GM18507 (cell line): Measurements from ENCODE around the gene GPRIN3.
"Not testable (repeated sequence)": the region's sequence is repeated elsewhere in the genome, so short reads cannot be mapped to it uniquely, and the experiment has no call there.

Experiments used
- DNase-seq: peaks from one replicate; pipeline ENCODE4 v3.0.0; 2011; ENCODE audit warnings: low read depth; ENCODE audit not compliant: insufficient read length; ENCODE audit errors: extremely low spot score
- FAIRE-seq: peaks from 2 replicates; lab custom pipeline; 2011; peaks lifted over from hg19 to GRCh38; lab: Jason Lieb, UNC

GPRIN3 gene

DNA sequence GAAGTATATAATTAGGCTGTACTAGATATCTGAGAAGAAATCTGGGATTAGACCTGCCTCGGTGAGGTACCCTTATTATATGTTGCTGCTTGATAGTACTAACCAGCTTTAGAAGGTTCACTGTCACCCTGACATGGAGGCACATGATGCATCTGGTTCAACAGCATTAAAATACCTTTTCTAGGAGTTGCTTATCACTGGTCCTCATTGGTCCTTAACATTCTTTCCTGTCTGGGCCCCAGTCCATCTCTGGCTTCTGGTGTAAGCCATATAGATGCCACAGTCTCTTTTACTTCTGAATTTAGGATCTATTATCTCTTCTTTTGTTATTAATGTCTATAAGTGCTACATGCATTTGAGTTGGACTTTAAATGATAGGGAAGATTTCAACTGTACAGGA is 40.2 kb downstream of the GPRIN3 start:
- DNase-seq (no peak), FAIRE-seq (no peak)

DNA sequence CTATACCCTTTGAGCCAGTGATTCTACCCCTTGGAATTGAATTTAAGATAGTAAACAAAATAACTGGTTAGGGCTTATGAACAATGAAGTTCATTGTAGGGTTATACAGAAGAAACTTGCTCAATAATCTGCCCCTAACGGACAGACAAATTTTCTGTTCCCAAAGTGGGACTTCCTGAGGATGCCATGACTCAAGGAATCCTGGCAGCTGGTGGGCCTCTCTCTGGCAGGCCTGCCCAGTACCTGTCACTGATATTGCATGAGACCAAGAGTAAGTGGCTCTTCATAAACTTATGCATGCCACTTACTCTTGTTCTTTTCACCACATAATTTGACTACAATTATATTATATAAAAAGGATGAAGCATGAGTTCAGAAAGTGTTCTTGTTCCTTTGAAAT is 41.5 kb downstream of the GPRIN3 start:
- no peak for FAIRE-seq

GRCh38 chr4:89263265-89263664 is 44.3 kb downstream of the GPRIN3 start:
- no peak for FAIRE-seq

More for the DNA sequence above, 41.5 kb downstream of the GPRIN3 start:
- no peak for DNase-seq

DNA sequence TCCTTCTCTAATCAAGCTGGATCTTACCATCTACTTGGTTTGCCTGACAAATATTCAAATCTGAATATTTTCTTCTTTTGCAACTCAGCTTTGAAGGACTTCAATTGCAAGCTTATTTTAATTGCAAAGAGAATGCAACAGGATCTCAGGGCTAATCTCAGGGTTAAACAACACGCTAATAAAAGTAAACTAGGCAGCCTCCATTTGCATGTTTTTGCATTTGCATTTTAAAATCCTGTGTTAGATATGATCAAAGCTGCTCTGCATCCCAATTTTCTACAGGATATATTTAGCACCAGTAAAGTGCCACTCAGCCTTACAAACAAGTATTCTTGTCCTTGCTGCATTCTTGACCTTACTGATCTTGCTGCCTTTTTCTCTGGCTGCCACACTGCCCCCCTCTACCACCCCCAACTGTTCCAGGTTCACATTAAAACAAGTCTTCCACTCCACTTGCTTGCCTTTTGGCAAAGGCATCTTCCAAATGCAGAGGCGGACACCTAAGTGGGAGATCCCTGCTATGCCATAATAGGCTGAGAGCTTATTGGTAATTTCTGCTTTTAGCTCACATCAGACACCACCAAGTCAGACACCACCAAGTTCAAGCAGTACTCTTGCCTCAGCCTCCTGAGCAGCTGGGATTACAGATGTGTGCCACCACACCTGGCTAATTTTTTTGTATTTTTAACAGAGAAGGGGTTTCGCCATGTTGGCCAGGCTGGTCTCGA is 48.1 kb downstream of the GPRIN3 start:
- DNase-seq (no peak), FAIRE-seq (no peak)

More at GRCh38 chr4:89263265-89263664, 44.3 kb downstream of the GPRIN3 start:
- DNase-seq = no peak

DNA sequence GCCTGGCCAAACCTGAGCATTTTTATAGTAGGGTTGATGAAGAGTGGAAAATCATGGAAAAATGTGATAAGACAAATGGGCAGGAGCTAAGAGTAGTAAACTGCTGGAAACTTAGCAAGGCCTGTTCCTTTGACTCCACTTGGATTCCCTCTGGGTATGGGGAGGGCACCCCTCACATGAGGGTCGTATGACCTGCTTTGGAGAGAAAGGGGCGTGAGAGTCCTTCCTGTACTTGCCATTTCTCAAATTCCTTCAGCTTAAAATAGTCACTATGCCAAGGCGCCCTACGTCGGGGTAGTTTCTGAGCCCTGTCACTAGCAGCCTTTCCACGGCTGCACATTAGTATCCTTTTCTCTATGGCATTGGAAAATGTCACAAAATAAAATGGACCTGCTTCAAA is 49.1 kb downstream of the GPRIN3 start:
- no peak for FAIRE-seq

DNA sequence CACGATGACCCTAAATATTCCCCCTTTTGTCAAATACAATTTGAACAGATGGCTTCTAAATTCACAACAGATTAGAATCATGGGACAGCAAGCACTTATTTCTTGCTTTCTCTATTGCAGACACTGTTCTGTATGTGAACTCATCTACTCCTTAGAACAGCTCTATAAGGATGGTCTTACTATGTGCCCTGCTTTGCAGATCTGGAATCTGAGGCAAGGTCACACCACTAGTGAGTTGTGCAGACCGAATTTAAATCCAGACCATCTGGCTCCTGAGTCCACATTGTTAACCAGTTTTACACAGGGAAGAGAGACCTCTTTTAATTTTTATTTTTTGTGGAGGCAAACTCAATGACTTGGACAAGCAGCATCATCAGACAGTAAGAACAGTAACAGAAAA is 50.2 kb downstream of the GPRIN3 start:
- FAIRE-seq (no peak), DNase-seq (no peak)

More for the DNA sequence above, 49.1 kb downstream of the GPRIN3 start:
- DNase-seq = no peak

GRCh38 chr4:89256203-89256800 is 51.3 kb downstream of the GPRIN3 start:
- no peak for FAIRE-seq

GRCh38 chr4:89254847-89255246 is 52.8 kb downstream of the GPRIN3 start:
- peak; percentile 31 for FAIRE-seq
- peak; percentile 15 for DNase-seq

More at GRCh38 chr4:89256203-89256800, 51.3 kb downstream of the GPRIN3 start:
- DNase-seq = no peak

DNA sequence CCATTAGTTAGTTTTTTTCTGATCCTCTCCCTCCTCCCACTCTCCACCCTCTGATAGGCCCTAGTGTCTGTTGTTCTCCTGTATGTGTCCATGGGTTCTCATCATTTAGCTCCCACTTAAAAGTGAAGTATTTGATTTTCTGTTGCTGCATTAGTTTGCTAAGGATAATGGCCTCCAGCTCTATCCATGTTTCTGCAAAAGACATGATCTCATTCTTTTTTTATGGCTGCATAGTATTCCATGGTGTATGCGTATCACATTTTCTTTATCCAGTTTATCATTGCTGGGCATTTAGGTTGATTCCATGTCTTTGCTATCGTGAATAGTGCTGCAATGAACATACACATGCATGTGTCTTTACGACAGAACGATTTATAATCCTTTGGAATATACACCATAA is 53.3 kb downstream of the GPRIN3 start:
- FAIRE-seq, DNase-seq: not testable (repeated sequence)

DNA sequence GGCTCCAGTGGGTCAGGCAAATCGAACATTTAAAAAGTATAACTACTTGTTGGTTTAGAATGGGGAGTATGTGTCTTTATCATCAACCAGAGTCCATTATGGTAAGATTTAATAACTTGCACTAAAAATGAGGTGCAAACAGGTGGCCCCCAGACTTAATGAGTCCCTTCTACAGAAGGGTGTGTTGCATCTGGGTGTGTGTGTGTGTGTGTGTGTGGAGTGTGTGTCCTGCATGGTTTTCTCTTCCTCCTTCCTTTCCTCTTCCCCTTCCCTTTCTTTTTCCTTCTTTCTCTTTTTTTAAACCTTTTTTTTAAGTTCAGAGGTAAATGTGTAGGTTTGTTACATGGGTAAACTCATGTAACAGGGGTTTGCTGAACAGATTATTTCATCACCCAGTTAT is 53.7 kb downstream of the GPRIN3 start:
- no peak for DNase-seq

GRCh38 chr4:89253311-89253710 is 54.3 kb downstream of the GPRIN3 start:
- no peak for DNase-seq
- FAIRE-seq = no peak

More for the DNA sequence above, 53.7 kb downstream of the GPRIN3 start:
- FAIRE-seq = no peak

GRCh38 chr4:89251396-89251795 is 56.2 kb downstream of the GPRIN3 start:
- DNase-seq (no peak), FAIRE-seq (no peak)

DNA sequence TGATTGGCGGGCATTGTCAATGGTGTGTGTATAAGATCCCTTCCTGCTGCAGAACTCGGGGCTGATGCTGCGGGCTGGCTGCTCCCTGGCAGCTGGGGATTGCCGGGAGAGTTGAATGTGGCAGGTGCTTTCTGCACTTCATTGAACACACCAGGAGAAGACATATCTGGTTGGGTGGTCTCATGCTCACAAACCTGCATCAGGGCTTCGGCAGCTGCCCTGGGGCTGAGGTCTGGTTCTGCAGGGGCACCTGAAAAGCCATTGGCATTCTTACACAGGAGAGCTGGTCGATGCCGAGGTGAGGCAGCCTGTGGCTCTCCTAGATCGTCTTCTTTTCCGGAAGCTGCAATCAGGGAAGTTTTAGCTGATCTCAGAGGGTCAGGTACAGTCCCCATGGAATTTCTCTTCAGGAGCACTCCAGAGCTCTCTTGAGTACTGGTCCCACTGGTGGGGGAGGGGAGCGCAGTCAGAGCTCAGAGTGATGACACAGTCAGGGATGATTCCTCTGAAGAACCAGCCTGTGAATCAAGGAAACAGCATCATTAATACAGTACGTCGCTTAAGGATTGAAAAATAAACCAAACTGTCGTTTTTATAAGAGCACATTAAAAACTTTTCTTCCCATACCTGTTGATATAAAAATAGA is 57.8 kb downstream of the GPRIN3 start:
- FAIRE-seq (no peak), DNase-seq (no peak)

DNA sequence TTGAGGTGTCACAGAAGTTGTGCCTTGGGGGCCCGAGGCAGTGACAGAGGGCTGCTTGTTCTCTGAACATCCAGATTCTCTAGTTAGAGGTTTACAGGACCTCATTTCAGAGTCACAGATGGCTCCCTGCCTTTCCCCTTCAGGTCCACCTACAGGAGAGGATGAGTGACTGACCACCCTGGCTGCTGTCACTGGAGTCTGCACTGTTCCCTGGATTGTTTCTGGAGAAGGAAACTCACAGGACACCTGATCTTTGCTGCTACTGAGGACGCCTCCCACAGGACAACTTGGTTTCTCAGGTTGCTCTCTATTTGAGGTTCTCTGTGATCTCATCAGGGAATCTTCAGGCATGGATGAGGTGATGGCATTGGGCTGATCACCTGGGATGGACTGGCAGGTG is 58.3 kb downstream of the GPRIN3 start:
- FAIRE-seq (no peak), DNase-seq (no peak)

DNA sequence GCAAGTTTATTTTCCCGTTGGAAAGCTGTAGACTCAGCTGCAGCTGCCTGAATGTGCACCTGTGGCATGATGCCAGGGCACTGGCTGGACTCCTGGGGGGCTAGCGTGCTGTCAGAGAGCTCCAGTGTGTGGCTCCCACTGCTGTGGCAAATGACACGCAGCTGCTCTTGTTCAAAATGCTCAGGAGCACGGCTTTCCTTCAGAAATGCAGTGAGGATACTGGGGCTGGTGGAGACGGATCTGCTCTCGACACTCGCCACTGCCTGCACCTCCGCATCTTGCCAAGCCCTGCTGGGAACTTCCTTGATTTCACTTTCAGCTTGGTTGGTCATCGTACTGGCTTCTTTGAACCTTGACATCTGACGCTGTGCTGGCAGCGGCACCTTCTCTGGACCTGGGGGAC is 58.7 kb downstream of the GPRIN3 start:
- FAIRE-seq (no peak), DNase-seq (no peak)

- no peak for FAIRE-seq
- DNase-seq = no peak
Measured at GRCh38 chr4:89247951-89248350, 59.6 kb downstream of the GPRIN3 start.

DNA sequence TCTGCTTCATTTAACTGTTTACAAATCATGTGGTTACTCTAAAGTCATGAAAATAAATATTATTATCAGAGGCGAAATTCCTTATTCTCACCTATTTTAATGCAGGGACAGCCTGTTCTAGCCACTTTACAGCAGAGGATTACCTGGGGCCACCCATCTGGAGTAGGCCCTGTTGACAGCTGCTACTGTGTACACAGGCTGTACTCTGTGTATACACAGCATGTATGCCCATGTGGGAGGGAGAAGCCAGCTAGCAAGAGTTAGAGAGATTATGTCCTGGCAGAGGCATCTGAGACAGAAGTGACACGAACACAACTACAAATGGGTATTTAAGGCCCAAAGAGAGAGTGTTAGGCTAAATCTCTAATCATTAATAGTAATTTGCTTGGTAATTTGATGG is 62.1 kb downstream of the GPRIN3 start:
- DNase-seq (no peak), FAIRE-seq (no peak)

GRCh38 chr4:89243733-89244252 is 63.8 kb downstream of the GPRIN3 start:
- no peak for DNase-seq
- FAIRE-seq = no peak

GRCh38 chr4:89242864-89243732 is 64.5 kb downstream of the GPRIN3 start:
- DNase-seq = no peak
- no peak for FAIRE-seq

GRCh38 chr4:89242216-89242615 is 65.4 kb downstream of the GPRIN3 start:
- DNase-seq (no peak), FAIRE-seq (no peak)
